ENCODE data around the gene NTRK3.

- TF ChIP-seq TAF1 (IDR thresholded peaks at IDR 0.05; ENCODE audit: borderline replicate concordance, insufficient read depth, low read length), result no peak
- no peak for TF ChIP-seq REST (IDR thresholded peaks at IDR 0.05; ENCODE audit: insufficient read depth in 1 of 2, low read depth in 2 of 2, low read length in 2 of 2)
- TF ChIP-seq POLR2AphosphoS5 (IDR thresholded peaks at IDR 0.05; ENCODE audit: low read depth, low read length), result no peak
These were observed 285.5 kb downstream of the NTRK3 start for GRCh38 chr15:87971076-87971475.

Data from PFSK-1 (cell line).